HEK293 (cell line): ENCODE data around the gene TMEM174.
A peak's percentile ranks its signal among the peaks of the same experiment; 100 is the strongest.

Experiments
- AEBP2 ChIP-seq: fragments of 450-650 bp; formaldehyde crosslinking; IDR thresholded peaks from 2 replicates; pipeline ENCODE4 v1.5.1; 2016; ENCODE audit warnings: missing biosample characterization, missing genetic modification characterization, borderline replicate concordance
- GLI4 ChIP-seq: fragments of 450-650 bp; formaldehyde crosslinking; IDR thresholded peaks from 2 replicates; pipeline ENCODE4 v1.5.1; 2016; ENCODE audit warnings: missing biosample characterization, missing genetic modification characterization
- KLF7 ChIP-seq: fragments of 450-650 bp; formaldehyde crosslinking; IDR thresholded peaks from 2 replicates; pipeline ENCODE4 v1.5.1; 2016; ENCODE audit warnings: missing biosample characterization, missing genetic modification characterization, borderline replicate concordance
- MYNN ChIP-seq: fragments of 450-650 bp; formaldehyde crosslinking; IDR thresholded peaks from 2 replicates; pipeline ENCODE4 v1.5.1; 2016; ENCODE audit warnings: missing biosample characterization, missing genetic modification characterization, borderline replicate concordance
- MZF1 ChIP-seq: fragments of 450-650 bp; formaldehyde crosslinking; IDR thresholded peaks from 2 replicates; pipeline ENCODE4 v1.5.1; 2017; ENCODE audit warnings: missing biosample characterization, missing genetic modification characterization, borderline replicate concordance
- RBAK ChIP-seq: fragments of 450-650 bp; formaldehyde crosslinking; IDR thresholded peaks from 2 replicates; pipeline ENCODE4 v1.5.1; 2016; ENCODE audit warnings: missing biosample characterization, missing genetic modification characterization
- SALL2 ChIP-seq: fragments of 450-650 bp; formaldehyde crosslinking; IDR thresholded peaks from 2 replicates; pipeline ENCODE4 v1.5.0; 2017; ENCODE audit warnings: missing biosample characterization, mild to moderate bottlenecking, missing genetic modification characterization, borderline replicate concordance
- SP2 ChIP-seq: fragments of 450-650 bp; formaldehyde crosslinking; IDR thresholded peaks from 2 replicates; pipeline ENCODE4 v1.5.1; 2016; ENCODE audit warnings: missing biosample characterization, missing genetic modification characterization
- TRIM28 ChIP-seq: IDR thresholded peaks from 2 replicates; pipeline ENCODE4 v1.6.1; 2011; ENCODE audit warnings: low read length, control low read depth, borderline replicate concordance
- ZBTB1 ChIP-seq: fragments of 450-650 bp; formaldehyde crosslinking; IDR thresholded peaks from 2 replicates; pipeline ENCODE4 v1.5.1; 2016; ENCODE audit warnings: missing biosample characterization, missing genetic modification characterization
- ZBTB26 ChIP-seq: fragments of 450-650 bp; formaldehyde crosslinking; optimal IDR thresholded peaks from 2 replicates; pipeline ENCODE3; 2016; ENCODE audit warnings: missing biosample characterization, mild to moderate bottlenecking, missing genetic modification characterization
- ZBTB7A ChIP-seq: fragments of 450-650 bp; formaldehyde crosslinking; IDR thresholded peaks from 2 replicates; pipeline ENCODE4 v1.5.1; 2016; ENCODE audit warnings: low read depth, missing biosample characterization, missing genetic modification characterization
- ZFP69B ChIP-seq: fragments of 450-650 bp; formaldehyde crosslinking; IDR thresholded peaks from 2 replicates; pipeline ENCODE4 v1.5.1; 2016; ENCODE audit warnings: missing biosample characterization, missing genetic modification characterization
- ZNF211 ChIP-seq: fragments of 450-650 bp; formaldehyde crosslinking; IDR thresholded peaks from 2 replicates; pipeline ENCODE4 v1.5.1; 2016; ENCODE audit warnings: low read depth, missing biosample characterization, missing genetic modification characterization
- ZNF24 ChIP-seq: fragments of 450-650 bp; formaldehyde crosslinking; IDR thresholded peaks from 2 replicates; pipeline ENCODE4 v1.5.1; 2016; ENCODE audit warnings: missing biosample characterization, missing genetic modification characterization
- ZNF266 ChIP-seq: fragments of 450-650 bp; formaldehyde crosslinking; IDR thresholded peaks from 2 replicates; pipeline ENCODE4 v1.5.1; 2016; ENCODE audit warnings: missing biosample characterization, missing genetic modification characterization, low read depth
- ZNF350 ChIP-seq: fragments of 450-650 bp; formaldehyde crosslinking; IDR thresholded peaks from 2 replicates; pipeline ENCODE4 v1.5.0; 2017; ENCODE audit warnings: missing biosample characterization, mild to moderate bottlenecking, missing genetic modification characterization
- ZNF362 ChIP-seq: fragments of 450-650 bp; formaldehyde crosslinking; IDR thresholded peaks from 2 replicates; pipeline ENCODE4 v1.5.1; 2016; ENCODE audit warnings: missing biosample characterization, missing genetic modification characterization
- ZNF37A ChIP-seq: fragments of 450-650 bp; IDR thresholded peaks from 2 replicates; pipeline ENCODE4 v1.5.1; 2018; ENCODE audit warnings: missing biosample characterization, missing genetic modification characterization
- ZNF404 ChIP-seq: fragments of 450-650 bp; formaldehyde crosslinking; IDR thresholded peaks from 2 replicates; pipeline ENCODE4 v1.5.1; 2017; ENCODE audit warnings: missing biosample characterization, missing genetic modification characterization
- ZNF423 ChIP-seq: fragments of 450-650 bp; formaldehyde crosslinking; IDR thresholded peaks from 2 replicates; pipeline ENCODE4 v1.5.1; 2016; ENCODE audit warnings: missing biosample characterization, missing genetic modification characterization
- ZNF433 ChIP-seq: fragments of 450-650 bp; formaldehyde crosslinking; IDR thresholded peaks from 2 replicates; pipeline ENCODE4 v1.5.1; 2016; ENCODE audit warnings: missing biosample characterization, missing genetic modification characterization, low read depth
- ZNF473 ChIP-seq: fragments of 450-650 bp; formaldehyde crosslinking; IDR thresholded peaks from 2 replicates; pipeline ENCODE4 v1.5.1; 2017; ENCODE audit warnings: missing biosample characterization, missing genetic modification characterization
- ZNF513 ChIP-seq: fragments of 450-650 bp; IDR thresholded peaks from 2 replicates; pipeline ENCODE4 v1.5.1; 2018; ENCODE audit warnings: missing biosample characterization, missing genetic modification characterization
- ZNF600 ChIP-seq: fragments of 450-650 bp; formaldehyde crosslinking; IDR thresholded peaks from 2 replicates; pipeline ENCODE4 v1.5.1; 2016; ENCODE audit warnings: missing biosample characterization, missing genetic modification characterization
- ZNF645 ChIP-seq: fragments of 450-650 bp; formaldehyde crosslinking; IDR thresholded peaks from 2 replicates; pipeline ENCODE4; 2016; ENCODE audit warnings: missing biosample characterization, missing genetic modification characterization
- ZNF704 ChIP-seq: fragments of 450-650 bp; formaldehyde crosslinking; IDR thresholded peaks from 2 replicates; pipeline ENCODE4 v1.5.1; 2016; ENCODE audit warnings: missing biosample characterization, missing genetic modification characterization
- ZSCAN30 ChIP-seq: fragments of 450-650 bp; IDR thresholded peaks from 2 replicates; pipeline ENCODE4 v1.5.1; 2018; ENCODE audit warnings: missing biosample characterization, mild to moderate bottlenecking, missing genetic modification characterization, moderate library complexity
- ZSCAN5A ChIP-seq: fragments of 450-650 bp; formaldehyde crosslinking; IDR thresholded peaks from 2 replicates; pipeline ENCODE4 v1.5.1; 2016; ENCODE audit warnings: missing biosample characterization, missing genetic modification characterization

The TMEM174 gene

GRCh38 chr5:73215891-73216610 is 43.1 kb downstream of the TMEM174 start (continued):
- TF ChIP-seq ZNF600 (tag by site-specific recombination) (peak; percentile 98), KLF7 (tag by site-specific recombination) (no peak), SP2 (tag by site-specific recombination) (no peak), ZSCAN30 (tag by site-specific recombination) (peak; percentile 95), MYNN (no peak), ZNF266 (tag by site-specific recombination) (no peak), ZNF362 (tag by site-specific recombination) (no peak), ZNF704 (tag by site-specific recombination) (no peak), ZBTB7A (tag by site-specific recombination) (0 out of 2 replicates have a peak, but pooled peaks have one; percentile 32), ZNF433 (tag by site-specific recombination) (no peak), MZF1 (tag by site-specific recombination) (0 out of 2 replicates have a peak, but pooled peaks have one; percentile 67), ZNF645 (tag by site-specific recombination) (no peak), ZNF473 (tag by site-specific recombination) (no peak), GLI4 (0 out of 2 replicates have a peak, but pooled peaks have one; percentile 52), ZSCAN5A (tag by site-specific recombination) (peak; percentile 82; the same call in 1 of the 2 replicates), ZBTB26 (tag by site-specific recombination) (peak; percentile 99), ZNF423 (tag by site-specific recombination) (peak; percentile 62), ZNF513 (no peak), ZBTB1 (no peak), RBAK (no peak), ZNF350 (tag by site-specific recombination) (no peak), ZNF404 (tag by site-specific recombination) (no peak), ZNF24 (tag by site-specific recombination) (peak; percentile 85), ZNF37A (tag by site-specific recombination) (no peak), ZFP69B (tag by site-specific recombination) (peak; percentile 72), AEBP2 (no peak), SALL2 (no peak), ZNF211 (tag by site-specific recombination) (no peak), TRIM28 (peak; percentile 46; the same call in 1 of the 2 replicates)
